T follicular helper cell (primary cell): ENCODE measurements around the gene KIAA1191.
"Not testable (repeated sequence)": the region's sequence is repeated elsewhere in the genome, so short reads cannot be mapped to it uniquely, and the experiment has no call there.

Experiments used
- DNase-seq: peaks from one replicate; pipeline ENCODE4 v3.0.0-alpha.2; 2020; ENCODE audit warnings: low read depth

The KIAA1191 gene

GRCh38 chr5:176317534-176318374 is 43.8 kb downstream of the KIAA1191 start:
- DNase-seq: no peak

GRCh38 chr5:176305356-176305755 is 56.2 kb downstream of the KIAA1191 start:
- DNase-seq: not testable (repeated sequence)
